ENCODE measurements around the gene STXBP5L. TPM values are rescaled to one million over a fixed set of nuclear protein-coding genes. Genes with fewer than 3 reads are reported as not detected.
"Not testable (repeated sequence)": the region's sequence is repeated elsewhere in the genome, so short reads cannot be mapped to it uniquely, and the experiment has no call there.

STXBP5L gene
- total RNA-seq, 1 experiment from 2014 or later = 0.02 TPM

- DNase-seq (ENCODE audit: extremely low read depth, low read depth) = no peak
Observed at GRCh38 chr3:121223116-121223515, 315.1 kb downstream of the STXBP5L start.

- DNase-seq (ENCODE audit: extremely low read depth, low read depth) = no peak
Observed at GRCh38 chr3:121228971-121229370, 321.0 kb downstream of the STXBP5L start.

- not testable (repeated sequence) for DNase-seq (ENCODE audit: extremely low read depth, low read depth)
Observed at GRCh38 chr3:121230194-121230593, 322.2 kb downstream of the STXBP5L start.

DNA sequence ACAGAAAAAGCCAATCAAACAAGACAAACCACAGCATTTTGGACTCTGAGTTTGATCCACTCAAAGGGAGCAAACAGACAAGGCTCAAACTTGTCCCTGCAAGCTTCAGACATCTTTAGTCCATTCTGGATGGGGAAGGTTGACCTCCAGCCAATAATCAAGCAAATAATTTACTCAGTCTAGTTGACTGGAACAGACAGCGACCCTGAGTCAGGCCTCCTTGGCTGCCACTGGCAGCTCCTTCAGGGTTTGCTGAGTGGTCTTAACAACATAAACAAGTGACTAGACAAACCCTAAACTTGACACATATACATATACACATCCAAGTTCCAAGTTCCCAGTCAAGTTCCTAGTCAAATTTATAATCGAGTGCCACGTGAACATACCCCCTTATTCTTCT, 323.9 kb downstream of the STXBP5L start:
- DNase-seq (ENCODE audit: extremely low read depth, low read depth) = no peak

GRCh38 chr3:121232309-121233225, 324.6 kb downstream of the STXBP5L start:
- no peak for DNase-seq (ENCODE audit: extremely low read depth, low read depth)

GRCh38 chr3:121243208-121243607, 335.2 kb downstream of the STXBP5L start:
- DNase-seq (ENCODE audit: extremely low read depth, low read depth) = no peak

DNA sequence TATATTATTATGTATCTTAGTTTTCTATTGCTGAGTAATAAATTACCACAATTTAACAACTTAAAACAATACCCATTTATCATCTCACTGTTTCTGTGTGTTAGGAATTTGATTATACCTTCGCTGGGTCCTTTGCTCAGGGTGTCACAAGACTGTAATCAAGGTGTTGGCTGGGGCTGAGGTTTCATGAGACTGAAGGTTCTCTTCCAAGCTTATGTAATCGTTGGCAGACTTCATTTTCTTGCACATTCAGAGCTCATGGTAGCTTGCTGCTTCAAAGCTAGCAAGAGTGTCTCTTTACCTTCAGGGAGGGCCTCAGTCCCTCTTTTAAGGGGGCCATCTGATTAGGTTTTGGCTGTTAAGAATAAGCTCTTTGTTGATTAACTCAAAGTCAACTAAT, 344.7 kb downstream of the STXBP5L start:
- no peak for DNase-seq (ENCODE audit: extremely low read depth, low read depth)

DNA sequence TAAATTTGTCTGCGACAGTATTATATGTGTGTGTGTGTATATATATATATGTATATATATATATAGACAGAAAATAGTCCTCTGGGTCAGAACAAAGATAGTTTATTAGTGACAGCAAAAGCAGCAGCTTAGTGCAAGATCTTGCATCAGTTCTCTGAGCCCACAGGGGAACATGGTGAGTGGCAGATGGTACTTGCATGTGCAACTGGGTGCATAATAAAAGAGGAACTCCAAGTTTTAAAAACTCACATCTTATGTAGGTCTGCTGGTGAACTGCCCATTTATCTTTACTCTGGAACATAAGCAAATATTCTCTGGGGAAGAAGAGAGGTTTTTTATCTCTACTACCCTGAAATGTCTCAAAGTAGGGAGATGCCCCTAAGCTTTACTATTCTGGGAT, 361.4 kb downstream of the STXBP5L start:
- no peak for DNase-seq (ENCODE audit: extremely low read depth, low read depth)

GRCh38 chr3:121274411-121274810, 366.4 kb downstream of the STXBP5L start:
- DNase-seq (ENCODE audit: extremely low read depth, low read depth) = no peak

DNA sequence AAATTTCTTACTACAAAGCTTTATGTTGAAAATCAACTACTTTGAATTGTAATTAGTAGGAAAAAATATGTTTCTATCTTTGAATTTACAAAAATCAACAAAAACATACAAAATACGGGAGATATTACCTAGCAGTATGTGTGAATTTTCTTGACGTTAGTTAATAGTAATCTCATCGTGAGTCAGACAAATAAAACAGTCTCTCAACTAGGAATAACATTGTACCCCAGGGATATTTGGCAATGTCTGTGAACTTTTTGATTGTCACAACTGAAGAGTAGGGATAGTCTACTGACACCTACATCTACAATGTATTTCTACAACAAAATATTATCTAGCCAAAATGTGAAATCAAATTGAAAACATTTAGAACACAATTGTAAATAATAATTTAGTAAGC, 387.4 kb downstream of the STXBP5L start:
- DNase-seq (ENCODE audit: extremely low read depth, low read depth) = no peak

- no peak for DNase-seq (ENCODE audit: extremely low read depth, low read depth)
Observed at GRCh38 chr3:121295979-121296378, 388.0 kb downstream of the STXBP5L start.

DNA sequence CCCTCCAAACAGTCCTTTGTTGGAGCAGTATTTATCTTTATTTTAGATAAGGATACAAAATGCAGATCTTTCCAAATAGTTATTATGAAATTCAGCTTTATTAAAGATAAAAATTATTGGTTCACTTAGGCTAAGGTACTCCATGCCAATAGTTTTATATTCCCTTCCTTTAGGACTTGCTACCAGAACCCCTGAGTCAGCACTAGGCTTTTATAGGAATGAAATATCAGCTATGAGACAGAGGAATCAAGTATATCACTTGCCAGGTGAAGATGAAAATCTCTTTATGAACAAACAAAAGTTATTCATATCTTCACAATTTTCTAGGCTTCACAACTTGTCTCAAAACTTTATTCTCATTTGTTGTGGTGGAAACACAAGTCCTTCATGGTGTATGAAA, 416.3 kb downstream of the STXBP5L start:
- no peak for DNase-seq (ENCODE audit: extremely low read depth, low read depth)

DNA sequence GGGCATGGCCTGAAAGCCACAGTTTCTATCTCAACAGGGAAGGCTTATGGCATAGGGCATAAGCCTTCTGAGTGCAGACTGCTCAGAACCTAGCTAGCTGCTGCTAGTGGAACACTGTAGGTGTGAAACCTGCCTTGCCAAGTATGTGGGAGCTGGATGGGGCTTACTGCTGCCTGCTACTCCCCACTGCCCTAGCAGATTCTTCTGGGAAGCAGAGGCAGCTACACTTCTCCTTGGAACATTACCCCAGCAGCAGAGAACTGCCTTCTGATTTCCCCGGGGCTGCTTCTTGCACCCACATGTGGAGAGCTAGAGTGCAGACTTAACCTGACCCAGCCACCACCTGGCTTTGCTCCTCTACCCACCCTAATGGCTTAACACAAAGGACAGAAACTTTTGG, 422.1 kb downstream of the STXBP5L start:
- no peak for DNase-seq (ENCODE audit: extremely low read depth, low read depth)

GRCh38 chr3:121330634-121331033, 422.6 kb downstream of the STXBP5L start:
- no peak for DNase-seq (ENCODE audit: extremely low read depth, low read depth)

DNA sequence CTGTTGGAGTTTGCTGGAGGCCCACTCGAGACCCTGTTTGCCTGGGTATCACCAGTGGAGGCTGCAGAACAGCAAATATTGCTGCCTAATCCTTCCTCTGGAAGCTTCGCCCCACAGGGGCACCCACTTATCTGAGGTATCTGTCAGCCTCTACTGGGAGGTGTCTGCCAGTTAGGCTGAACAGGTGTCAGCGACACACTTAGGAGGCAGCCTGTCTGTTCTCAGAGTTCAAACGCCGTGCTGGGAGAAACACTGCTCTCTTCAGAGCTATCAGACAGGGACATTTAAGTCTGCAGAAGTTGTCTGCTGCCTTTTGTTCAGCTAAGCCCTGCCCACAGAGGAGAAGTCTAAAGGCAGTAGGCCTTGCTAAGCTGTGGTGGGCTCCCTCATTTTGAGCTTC, 448.0 kb downstream of the STXBP5L start:
- not testable (repeated sequence) for DNase-seq (ENCODE audit: extremely low read depth, low read depth)

GRCh38 chr3:121362035-121362734, 454.2 kb downstream of the STXBP5L start:
- DNase-seq (ENCODE audit: extremely low read depth, low read depth) = no peak

- DNase-seq (ENCODE audit: extremely low read depth, low read depth) = not testable (repeated sequence)
Observed at GRCh38 chr3:121388308-121388707, 480.3 kb downstream of the STXBP5L start.

DNA sequence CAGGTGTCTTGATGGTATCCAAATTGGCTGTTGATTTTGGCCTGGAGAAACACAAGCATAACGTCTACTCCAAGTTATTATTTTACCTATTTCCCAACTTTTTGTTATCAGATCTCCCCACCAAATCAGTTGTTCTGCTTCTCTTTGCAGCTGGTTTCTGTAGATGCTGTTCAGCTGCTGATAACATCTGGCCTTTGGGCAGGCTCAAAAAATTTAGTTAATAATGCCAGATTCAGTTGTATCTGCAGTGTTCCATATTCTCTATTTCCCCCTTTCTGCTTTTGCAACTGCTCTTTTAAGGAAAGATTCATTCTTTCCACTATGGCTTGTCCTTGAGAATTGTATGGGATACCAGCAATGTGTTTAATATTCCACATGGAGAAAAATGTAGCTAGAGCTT, 488.0 kb downstream of the STXBP5L start:
- DNase-seq (ENCODE audit: extremely low read depth, low read depth) = not testable (repeated sequence)

- DNase-seq (ENCODE audit: extremely low read depth, low read depth) = not testable (repeated sequence)
Observed at GRCh38 chr3:121398051-121398450, 490.0 kb downstream of the STXBP5L start.

GRCh38 chr3:121399820-121400219, 491.8 kb downstream of the STXBP5L start:
- DNase-seq (ENCODE audit: extremely low read depth, low read depth) = no peak

- no peak for DNase-seq (ENCODE audit: extremely low read depth, low read depth)
Observed at GRCh38 chr3:121405631-121406030, 497.6 kb downstream of the STXBP5L start.

- no peak for DNase-seq (ENCODE audit: extremely low read depth, low read depth)
Observed at GRCh38 chr3:121411523-121411922, 503.5 kb downstream of the STXBP5L start.
